ENCODE results near the gene PDGFD.

PDGFD gene

GRCh38 chr11:104145062-104145461 lies 18.9 kb downstream of the PDGFD start:
- DNase-seq, result no peak

- no peak for DNase-seq
These were observed 21.2 kb downstream of the PDGFD start for GRCh38 chr11:104142698-104143097.

- no peak for DNase-seq
These were observed 27.1 kb downstream of the PDGFD start for GRCh38 chr11:104136861-104137260.

- DNase-seq, result no peak
These were observed 29.2 kb downstream of the PDGFD start for GRCh38 chr11:104134745-104135144.

GRCh38 chr11:104130161-104130560 lies 33.8 kb downstream of the PDGFD start:
- DNase-seq, result no peak

- DNase-seq, result no peak
These were observed 34.8 kb downstream of the PDGFD start for GRCh38 chr11:104129145-104129544.

- no peak for DNase-seq
These were observed 36.1 kb downstream of the PDGFD start for GRCh38 chr11:104127828-104128227.

GRCh38 chr11:104126464-104126863 lies 37.5 kb downstream of the PDGFD start:
- no peak for DNase-seq

- no peak for DNase-seq
These were observed 39.0 kb downstream of the PDGFD start for GRCh38 chr11:104124979-104125378.

GRCh38 chr11:104122836-104123235 lies 41.1 kb downstream of the PDGFD start:
- no peak for DNase-seq

GRCh38 chr11:104122011-104122635 lies 41.8 kb downstream of the PDGFD start:
- no peak for DNase-seq

GRCh38 chr11:104120493-104121137 lies 43.3 kb downstream of the PDGFD start:
- DNase-seq, result no peak

GRCh38 chr11:104118105-104118744 lies 45.7 kb downstream of the PDGFD start:
- no peak for DNase-seq

GRCh38 chr11:104113541-104113940 lies 50.4 kb downstream of the PDGFD start:
- DNase-seq, result no peak

- no peak for DNase-seq
These were observed 57.7 kb downstream of the PDGFD start for GRCh38 chr11:104106136-104106754.

- no peak for DNase-seq
These were observed 58.8 kb downstream of the PDGFD start for GRCh38 chr11:104105155-104105554.

GRCh38 chr11:104104664-104105063 lies 59.3 kb downstream of the PDGFD start:
- DNase-seq, result no peak

- no peak for DNase-seq
These were observed 59.7 kb downstream of the PDGFD start for GRCh38 chr11:104104201-104104600.

- DNase-seq, result no peak
These were observed 65.4 kb downstream of the PDGFD start for GRCh38 chr11:104098555-104098954.

- DNase-seq, result no peak
These were observed 65.8 kb downstream of the PDGFD start for GRCh38 chr11:104098132-104098531.

- no peak for DNase-seq
These were observed 67.0 kb downstream of the PDGFD start for GRCh38 chr11:104096900-104097299.

- DNase-seq, result no peak
These were observed 68.2 kb downstream of the PDGFD start for GRCh38 chr11:104095791-104096190.

- DNase-seq, result no peak
These were observed 69.4 kb downstream of the PDGFD start for GRCh38 chr11:104094576-104094975.

All from hypothalamus (tissue), 51 donors.